ENCODE results near the gene FZD4.

FZD4 gene

DNA sequence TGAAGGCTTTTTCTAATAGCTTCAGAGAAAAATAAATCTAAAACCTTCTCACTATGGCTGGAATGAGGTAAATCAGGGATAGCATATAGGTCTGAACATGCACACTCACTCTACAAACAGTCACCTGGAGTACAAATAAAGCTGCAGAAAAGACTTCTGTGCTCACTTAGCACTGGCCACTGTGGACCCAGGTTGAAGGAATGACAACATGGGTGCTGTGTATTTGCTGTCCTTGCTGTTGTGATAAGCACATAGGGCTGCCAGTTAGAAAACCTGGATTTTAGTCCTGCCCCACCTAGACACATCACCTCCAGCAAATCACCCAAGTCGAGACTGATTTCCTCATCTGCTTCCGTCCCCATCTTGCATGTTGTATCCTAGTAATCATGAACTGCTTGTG is 51.2 kb downstream of the FZD4 start:
- DNase-seq = no peak

DNA sequence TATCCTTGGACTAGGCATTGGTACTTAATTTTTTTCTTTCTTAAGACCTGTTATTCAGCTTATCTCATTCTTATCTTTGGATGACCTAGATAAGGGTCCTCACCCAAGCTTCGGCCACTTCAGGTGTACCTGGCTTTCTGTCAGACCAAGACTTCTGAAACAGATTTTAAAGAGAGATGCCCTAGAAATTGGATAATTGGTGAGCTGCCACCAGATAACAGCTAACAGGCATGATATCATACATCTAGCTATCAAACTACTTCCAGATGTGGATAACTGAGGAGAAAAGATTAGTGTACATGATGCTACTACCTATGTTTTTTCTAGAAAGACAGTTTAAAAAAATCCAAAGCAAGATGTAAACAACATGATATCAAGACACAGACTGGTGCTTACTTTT is 52.9 kb downstream of the FZD4 start:
- DNase-seq = no peak

DNA sequence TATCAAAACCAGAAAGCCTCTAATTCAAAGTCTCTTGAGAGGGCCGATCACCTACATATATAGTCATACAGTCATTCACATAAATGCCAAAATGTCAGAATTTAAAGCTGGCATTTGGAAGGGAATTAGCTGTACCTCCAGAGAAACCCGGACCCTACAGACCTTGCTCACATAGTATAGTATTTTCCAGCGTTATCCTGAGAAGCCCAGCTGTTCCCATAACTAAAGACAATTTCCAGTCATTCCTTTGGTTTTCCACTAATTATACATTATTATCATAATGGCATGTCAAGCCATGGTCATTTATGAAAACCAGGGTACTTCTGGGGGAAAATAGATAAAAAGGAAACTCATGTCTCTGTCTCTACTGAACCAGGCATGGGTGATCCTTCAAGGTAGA is 53.6 kb downstream of the FZD4 start:
- no peak for DNase-seq

DNA sequence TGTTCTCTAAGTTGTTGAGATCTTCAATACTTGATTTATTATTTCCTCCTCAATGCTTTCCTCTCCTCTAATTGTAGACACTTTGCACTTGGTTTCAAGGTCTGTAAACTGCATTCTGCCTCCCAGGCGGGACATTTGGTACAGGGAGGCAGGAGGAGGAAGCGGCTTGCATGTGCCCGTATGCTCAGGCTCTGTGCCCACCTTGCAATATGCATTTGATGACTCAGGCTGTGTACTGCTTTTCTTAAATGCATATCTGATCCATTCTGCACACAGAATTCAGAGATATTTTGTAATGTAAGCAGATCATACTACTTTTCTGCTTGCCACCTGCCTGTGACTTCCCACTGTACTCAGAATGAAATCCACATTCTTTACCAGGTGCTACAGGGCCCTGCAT is 55.0 kb downstream of the FZD4 start:
- DNase-seq = no peak

DNA sequence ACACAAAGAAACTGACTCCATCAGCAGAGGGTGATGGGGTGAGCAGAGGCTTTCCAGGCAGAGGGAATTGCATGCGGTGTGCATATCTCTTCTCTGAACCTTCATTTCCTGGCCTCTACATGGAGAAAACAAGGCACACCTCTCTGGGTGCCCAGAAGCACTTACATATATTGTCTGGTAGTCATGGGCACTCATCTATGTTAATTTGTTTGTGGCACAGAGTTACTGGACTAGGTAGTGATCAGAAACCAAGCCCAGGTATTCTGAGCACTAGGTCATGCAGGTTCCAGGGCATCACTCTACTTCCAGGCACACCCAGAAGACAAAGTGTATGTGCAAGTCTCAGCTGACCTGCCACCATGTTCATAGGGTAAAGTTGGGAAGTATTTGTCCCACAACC is 56.5 kb downstream of the FZD4 start:
- DNase-seq = no peak

DNA sequence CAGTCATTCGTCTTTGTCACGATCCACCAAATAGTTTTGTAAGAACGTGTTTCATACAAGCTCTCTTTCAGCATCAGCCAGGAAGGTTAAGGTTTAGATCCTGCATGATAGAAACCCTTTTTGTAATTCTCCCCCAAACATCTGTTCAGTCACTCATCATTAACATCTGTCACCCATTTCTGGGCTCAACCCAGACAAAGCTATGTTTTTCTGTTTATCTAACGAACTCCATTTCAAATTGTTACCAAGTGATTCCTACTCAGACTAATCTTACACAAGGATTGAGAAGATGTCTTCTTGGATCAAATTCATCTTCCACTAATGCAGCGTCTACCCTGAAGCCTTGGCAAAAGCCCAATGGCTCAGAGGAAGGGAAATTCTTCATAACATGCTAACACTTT is 58.8 kb downstream of the FZD4 start:
- DNase-seq = no peak

Measured in NCI-H1436 (cell line).